NT2/D1 (cell line): ENCODE data around the gene ARVCF.

ENCODE experiments used
- DNase-seq: peaks from one replicate; pipeline ENCODE4 v3.0.0-alpha.2; 2011; ENCODE audit warnings: low read depth, low spot score
- H3K27me3 ChIP-seq: 2 replicates; pipeline ENCODE4 v1.6.0; 2011; ENCODE audit warnings: mild to moderate bottlenecking; ENCODE audit not compliant: insufficient read length, insufficient read depth
- H3K36me3 ChIP-seq: 2 replicates; pipeline ENCODE4 v1.6.1; 2011; ENCODE audit warnings: mild to moderate bottlenecking, low read length, mixed read lengths; ENCODE audit not compliant: insufficient read depth, insufficient read length
- H3K4me1 ChIP-seq: 2 replicates; pipeline ENCODE4 v1.5.1; 2011; ENCODE audit not compliant: insufficient read depth, insufficient read length
- H3K4me3 ChIP-seq: 2 replicates; pipeline ENCODE4 v1.5.1; 2011; ENCODE audit warnings: low read depth; ENCODE audit not compliant: insufficient read length
- H3K9ac ChIP-seq: 2 replicates; pipeline ENCODE4 v1.6.0; 2011; ENCODE audit warnings: low read depth; ENCODE audit not compliant: insufficient read length
- H3K9me3 ChIP-seq: 2 replicates; pipeline ENCODE4 v1.5.1; 2011; ENCODE audit warnings: mild to moderate bottlenecking, low read length; ENCODE audit not compliant: insufficient read depth
- SUZ12 ChIP-seq: IDR thresholded peaks from 2 replicates; pipeline ENCODE4 v1.6.1; 2011; ENCODE audit not compliant: insufficient read length, insufficient read depth; ENCODE audit errors: extremely low read depth
- YY1 ChIP-seq: IDR thresholded peaks from 2 replicates; pipeline ENCODE4 v1.6.1; 2011; ENCODE audit not compliant: insufficient read length, insufficient read depth
- ZNF274 ChIP-seq: IDR thresholded peaks from 2 replicates; pipeline ENCODE4 v1.6.1; 2011; ENCODE audit warnings: mild to moderate bottlenecking, low read depth, low read length

The ARVCF gene

GRCh38 chr22:20002128-20002527 is 14.5 kb downstream of the ARVCF start:
- DNase-seq: no peak
- H3K9me3 ChIP-seq: peaks cover 20% of the 10 kb centered on the region
- TF ChIP-seq YY1 (no peak), ZNF274 (no peak), SUZ12 (no peak)
- no peaks in the 10 kb centered on the region for H3K27me3 ChIP-seq
- no peak overlapping the region for H3K4me3 ChIP-seq
- peak overlapping the region; percentile 24 for H3K9ac ChIP-seq
- H3K4me1 ChIP-seq: peaks cover 25% of the 10 kb centered on the region
- H3K36me3 ChIP-seq: no peaks in the 10 kb centered on the region

DNA sequence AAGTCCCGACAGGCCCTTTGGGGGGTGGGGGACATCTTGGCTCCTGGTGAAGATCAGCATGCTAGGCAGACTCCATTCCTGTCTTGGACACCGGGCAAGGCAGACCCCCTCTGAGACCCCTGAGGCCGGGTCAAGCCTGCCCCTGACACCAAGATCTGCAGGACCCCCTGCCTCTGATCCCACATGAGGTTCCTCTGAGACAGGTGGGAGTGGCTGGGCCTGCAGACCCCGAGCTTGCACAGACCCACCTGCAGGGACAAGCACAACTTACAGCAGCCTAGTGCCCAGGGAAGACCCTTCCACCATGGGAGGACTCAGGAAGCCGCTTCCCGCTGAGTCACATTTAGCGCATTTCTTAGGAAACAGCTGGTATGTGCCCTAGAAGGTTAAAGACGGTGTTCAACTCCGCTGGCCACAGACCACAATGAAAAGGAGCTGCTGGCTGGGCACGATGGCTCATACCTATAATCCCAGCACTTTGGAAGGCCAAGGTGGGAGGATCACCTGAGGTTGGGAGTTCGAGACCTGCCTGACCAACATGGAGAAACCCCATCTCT is 15.5 kb downstream of the ARVCF start:
- Histone ChIP-seq H3K27me3 (no peaks in the 10 kb centered on the region), H3K36me3 (no peaks in the 10 kb centered on the region), H3K4me3 (no peak overlapping the region), H3K4me1 (peaks cover 25% of the 10 kb centered on the region), H3K9ac (no peak overlapping the region), H3K9me3 (peaks cover 20% of the 10 kb centered on the region)
- DNase-seq: no peak
- TF ChIP-seq SUZ12: no peak
- TF ChIP-seq YY1: no peak
- TF ChIP-seq ZNF274: no peak

GRCh38 chr22:20000246-20001081 is 16.2 kb downstream of the ARVCF start:
- peak; percentile 52 for DNase-seq
- TF ChIP-seq SUZ12 (no peak), ZNF274 (no peak), YY1 (no peak)
- Histone ChIP-seq H3K4me3 (no peak overlapping the region), H3K4me1 (peaks cover 25% of the 10 kb centered on the region), H3K9ac (no peak overlapping the region), H3K9me3 (peaks cover 20% of the 10 kb centered on the region), H3K27me3 (no peaks in the 10 kb centered on the region), H3K36me3 (no peaks in the 10 kb centered on the region)

- TF ChIP-seq SUZ12 (no peak), YY1 (no peak), ZNF274 (no peak)
- no peak for DNase-seq
- peaks cover 25% of the 10 kb centered on the region for H3K4me1 ChIP-seq
- H3K4me3 ChIP-seq: no peak overlapping the region
- no peaks in the 10 kb centered on the region for H3K27me3 ChIP-seq
- H3K9ac ChIP-seq: no peak overlapping the region
- H3K36me3 ChIP-seq: no peaks in the 10 kb centered on the region
- peaks cover 13% of the 10 kb centered on the region for H3K9me3 ChIP-seq
Observed at GRCh38 chr22:19998991-19999820, 17.4 kb downstream of the ARVCF start.

- no peak for DNase-seq
- no peaks in the 10 kb centered on the region for H3K27me3 ChIP-seq
- no peak overlapping the region for H3K4me3 ChIP-seq
- peaks cover 5% of the 10 kb centered on the region for H3K9me3 ChIP-seq
- TF ChIP-seq YY1 (no peak), SUZ12 (no peak), ZNF274 (no peak)
- no peak overlapping the region for H3K9ac ChIP-seq
- H3K36me3 ChIP-seq: no peaks in the 10 kb centered on the region
- H3K4me1 ChIP-seq: peaks cover 25% of the 10 kb centered on the region
Observed at GRCh38 chr22:19998232-19998951, 18.2 kb downstream of the ARVCF start.

GRCh38 chr22:19997561-19998231 is 18.9 kb downstream of the ARVCF start:
- peaks cover 25% of the 10 kb centered on the region for H3K4me1 ChIP-seq
- TF ChIP-seq SUZ12: no peak
- no peak for TF ChIP-seq ZNF274
- TF ChIP-seq YY1: no peak
- DNase-seq: no peak
- no peaks in the 10 kb centered on the region for H3K27me3 ChIP-seq
- H3K9me3 ChIP-seq: no peaks in the 10 kb centered on the region
- no peak overlapping the region for H3K4me3 ChIP-seq
- H3K36me3 ChIP-seq: no peaks in the 10 kb centered on the region
- H3K9ac ChIP-seq: no peak overlapping the region
